Activated T-helper 1 cell treated with anti-CD3 and anti-CD28 coated beads, Interleukin-12 subunit alpha, Interleukin-12 subunit beta, Interleukin-2, Interleukin-4 antibody, amounts not matched to agents 30 ng/mL and 10 ng/mL and 1 ng/mL, durations not matched to agents 14 hours and 24 hours and 36 hours (primary cell): ENCODE measurements around the gene RNF17. TPM values are rescaled to one million over a fixed set of nuclear protein-coding genes. Genes with fewer than 3 reads are reported as not detected.

Source experiments
- DNase-seq: peaks from one replicate; pipeline ENCODE4 v3.0.0; 2021; ENCODE audit warnings: low spot score
- H3K27ac Mint-ChIP-seq: one replicate; pipeline ENCODE4 v1.8.0; 2021; ENCODE audit warnings: mild to moderate bottlenecking, mixed read lengths
- H3K27me3 Mint-ChIP-seq: one replicate; pipeline ENCODE4 v1.8.0; 2022; ENCODE audit warnings: mild to moderate bottlenecking, moderate library complexity, mixed read lengths; ENCODE audit not compliant: insufficient read depth
- H3K36me3 Mint-ChIP-seq: one replicate; pipeline ENCODE4 v1.8.0; 2021; ENCODE audit warnings: low read depth, mixed read lengths
- H3K4me1 Mint-ChIP-seq: one replicate; pipeline ENCODE4 v1.8.0; 2021; ENCODE audit warnings: low read depth, mixed read lengths
- H3K4me3 Mint-ChIP-seq: one replicate; pipeline ENCODE4 v1.8.0; 2021; ENCODE audit warnings: mild to moderate bottlenecking, moderate library complexity, mixed read lengths
- H3K9me3 Mint-ChIP-seq: one replicate; pipeline ENCODE4 v1.8.0; 2021; ENCODE audit warnings: mixed read lengths
- intact Hi-C: fragments of 100-400 bp; cut with micrococcal nuclease; formaldehyde crosslinking; loops from one replicate; pipeline ENCODE4 v1.15.1; 2024
- total RNA-seq: library from RNA; stranded (reverse); gene quantifications from 2 replicates; pipeline ENCODE4 v1.2.3, GENCODE V29; 2022

Gene RNF17
- total RNA-seq, 1 donor from 2014 or later: not detected

GRCh38 chr13:24875566-24875965 lies 111.6 kb downstream of the RNF17 start:
- Mint-ChIP-seq H3K27ac (no peak overlapping the region), H3K27me3 (peaks cover 10% of the 10 kb centered on the region)
- intact Hi-C loops: no loop called here

GRCh38 chr13:24877531-24877930 lies 113.6 kb downstream of the RNF17 start:
- Mint-ChIP-seq H3K4me3 (no peak overlapping the region), H3K36me3 (peaks cover 2% of the 10 kb centered on the region), H3K4me1 (no peaks in the 10 kb centered on the region), H3K27ac (no peak overlapping the region), H3K27me3 (peaks cover 8% of the 10 kb centered on the region), H3K9me3 (no peaks in the 10 kb centered on the region)
- intact Hi-C loops: no loop called here
- DNase-seq: no peak

More at GRCh38 chr13:24875566-24875965, 111.6 kb downstream of the RNF17 start:
- Mint-ChIP-seq H3K9me3 (no peaks in the 10 kb centered on the region), H3K4me1 (no peaks in the 10 kb centered on the region), H3K36me3 (no peaks in the 10 kb centered on the region), H3K4me3 (no peak overlapping the region)
- no peak for DNase-seq

- Mint-ChIP-seq H3K9me3 (no peaks in the 10 kb centered on the region), H3K27me3 (peaks cover 6% of the 10 kb centered on the region), H3K27ac (no peak overlapping the region), H3K4me3 (no peak overlapping the region), H3K36me3 (peaks cover 8% of the 10 kb centered on the region), H3K4me1 (no peaks in the 10 kb centered on the region)
- no peak for DNase-seq
- intact Hi-C loops: no loop called here
These were observed 114.4 kb downstream of the RNF17 start for GRCh38 chr13:24878340-24878739.

- H3K4me1 Mint-ChIP-seq: no peaks in the 10 kb centered on the region
- H3K36me3 Mint-ChIP-seq: peaks cover 20% of the 10 kb centered on the region
- DNase-seq: no peak
- H3K27me3 Mint-ChIP-seq: no peaks in the 10 kb centered on the region
- H3K9me3 Mint-ChIP-seq: no peaks in the 10 kb centered on the region
- no peak overlapping the region for H3K4me3 Mint-ChIP-seq
- H3K27ac Mint-ChIP-seq: no peak overlapping the region
- intact Hi-C loops: no loop called here
These were observed 118.7 kb downstream of the RNF17 start for GRCh38 chr13:24882665-24883064.

GRCh38 chr13:24887759-24888158 lies 123.8 kb downstream of the RNF17 start:
- DNase-seq: no peak
- Mint-ChIP-seq H3K27me3 (no peaks in the 10 kb centered on the region), H3K36me3 (peaks cover 33% of the 10 kb centered on the region), H3K9me3 (no peaks in the 10 kb centered on the region), H3K4me3 (no peak overlapping the region), H3K4me1 (no peaks in the 10 kb centered on the region), H3K27ac (no peak overlapping the region)
- intact Hi-C loops: no loop called here

GRCh38 chr13:24888291-24888931 lies 124.4 kb downstream of the RNF17 start:
- intact Hi-C loops: no loop called here
- Mint-ChIP-seq H3K4me3 (no peak overlapping the region), H3K27ac (no peak overlapping the region), H3K4me1 (no peaks in the 10 kb centered on the region), H3K9me3 (no peaks in the 10 kb centered on the region), H3K36me3 (peaks cover 30% of the 10 kb centered on the region), H3K27me3 (no peaks in the 10 kb centered on the region)
- DNase-seq: no peak

GRCh38 chr13:24890256-24890655 lies 126.3 kb downstream of the RNF17 start:
- peaks cover 30% of the 10 kb centered on the region for H3K36me3 Mint-ChIP-seq
- DNase-seq: no peak
- H3K27ac Mint-ChIP-seq: no peak overlapping the region
- intact Hi-C loops: no loop called here
- no peak overlapping the region for H3K4me3 Mint-ChIP-seq
- no peaks in the 10 kb centered on the region for H3K9me3 Mint-ChIP-seq
- H3K27me3 Mint-ChIP-seq: no peaks in the 10 kb centered on the region
- no peaks in the 10 kb centered on the region for H3K4me1 Mint-ChIP-seq

GRCh38 chr13:24891476-24892108 lies 127.6 kb downstream of the RNF17 start:
- Mint-ChIP-seq H3K36me3 (peaks cover 25% of the 10 kb centered on the region), H3K27ac (peak overlapping the region; percentile 6), H3K27me3 (no peaks in the 10 kb centered on the region), H3K4me1 (no peaks in the 10 kb centered on the region), H3K9me3 (no peaks in the 10 kb centered on the region), H3K4me3 (no peak overlapping the region)
- no peak for DNase-seq
- intact Hi-C loops: no loop called here

GRCh38 chr13:24892829-24893228 lies 128.9 kb downstream of the RNF17 start:
- Mint-ChIP-seq H3K4me1 (no peaks in the 10 kb centered on the region), H3K27me3 (no peaks in the 10 kb centered on the region), H3K4me3 (no peak overlapping the region), H3K9me3 (no peaks in the 10 kb centered on the region), H3K36me3 (peaks cover 25% of the 10 kb centered on the region), H3K27ac (no peak overlapping the region)
- intact Hi-C loops: no loop called here
- DNase-seq: no peak

- H3K4me1 Mint-ChIP-seq: no peaks in the 10 kb centered on the region
- intact Hi-C loops: no loop called here
- no peak overlapping the region for H3K27ac Mint-ChIP-seq
- peaks cover 26% of the 10 kb centered on the region for H3K36me3 Mint-ChIP-seq
- H3K4me3 Mint-ChIP-seq: no peak overlapping the region
- no peaks in the 10 kb centered on the region for H3K27me3 Mint-ChIP-seq
- no peaks in the 10 kb centered on the region for H3K9me3 Mint-ChIP-seq
- DNase-seq: no peak
These were observed 129.9 kb downstream of the RNF17 start for GRCh38 chr13:24893863-24894262.

- Mint-ChIP-seq H3K4me3 (no peak overlapping the region), H3K4me1 (no peaks in the 10 kb centered on the region), H3K36me3 (peaks cover 26% of the 10 kb centered on the region), H3K9me3 (no peaks in the 10 kb centered on the region), H3K27me3 (no peaks in the 10 kb centered on the region), H3K27ac (no peak overlapping the region)
- no peak for DNase-seq
- intact Hi-C loops: no loop called here
These were observed 130.5 kb downstream of the RNF17 start for GRCh38 chr13:24894277-24894971.

GRCh38 chr13:24894972-24895300 lies 131.0 kb downstream of the RNF17 start:
- H3K27ac Mint-ChIP-seq: no peak overlapping the region
- H3K27me3 Mint-ChIP-seq: no peaks in the 10 kb centered on the region
- DNase-seq: no peak
- H3K9me3 Mint-ChIP-seq: no peaks in the 10 kb centered on the region
- H3K4me1 Mint-ChIP-seq: no peaks in the 10 kb centered on the region
- intact Hi-C loops: no loop called here
- peaks cover 25% of the 10 kb centered on the region for H3K36me3 Mint-ChIP-seq
- H3K4me3 Mint-ChIP-seq: no peak overlapping the region

- no peaks in the 10 kb centered on the region for H3K4me1 Mint-ChIP-seq
- no peak overlapping the region for H3K4me3 Mint-ChIP-seq
- no peak for DNase-seq
- H3K9me3 Mint-ChIP-seq: no peaks in the 10 kb centered on the region
- H3K27ac Mint-ChIP-seq: no peak overlapping the region
- peaks cover 22% of the 10 kb centered on the region for H3K36me3 Mint-ChIP-seq
- intact Hi-C loops: no loop called here
- no peaks in the 10 kb centered on the region for H3K27me3 Mint-ChIP-seq
These were observed 132.1 kb downstream of the RNF17 start for GRCh38 chr13:24896061-24896460.
